OCI-LY3 (cell line): Measurements from ENCODE around the gene RSPH1.

Source experiments
- H2AFZ ChIP-seq: fragments of 200-600, 300-600 bp; shearing (Covaris generic); 2 replicates; pipeline ENCODE4 v1.6.0; 2014; ENCODE audit warnings: antibody characterized with exemption, low read depth, low read length
- H3K27ac ChIP-seq: fragments of 200-600, 300-600 bp; sonication (generic); 2 replicates; pipeline ENCODE4 v1.5.1; 2014; ENCODE audit warnings: mild to moderate bottlenecking, low read length, moderate library complexity, mixed read lengths
- H3K27me3 ChIP-seq: fragments of 200-600, 300-600 bp; sonication (generic); 2 replicates; pipeline ENCODE4 v1.6.1; 2014; ENCODE audit warnings: low read depth, low read length, mixed read lengths
- H3K36me3 ChIP-seq: fragments of 200-600, 300-600 bp; sonication (generic); replicated peaks from 2 replicates; pipeline ENCODE3; 2014; ENCODE audit warnings: low read depth, low read length, mixed read lengths
- H3K4me1 ChIP-seq: fragments of 300-600, 200-600 bp; sonication (generic); 2 replicates; pipeline ENCODE4 v1.6.1; 2014; ENCODE audit warnings: low read length, mixed read lengths
- H3K4me2 ChIP-seq: fragments of 200-600, 300-600 bp; sonication (generic); 2 replicates; pipeline ENCODE4 v1.6.1; 2014; ENCODE audit warnings: low read length, mixed read lengths
- H3K4me3 ChIP-seq: fragments of 300-600, 200-600 bp; sonication (generic); 2 replicates; pipeline ENCODE4 v1.5.1; 2014; ENCODE audit warnings: antibody characterized with exemption, mild to moderate bottlenecking, low read length, moderate library complexity
- H3K79me2 ChIP-seq: fragments of 300-600, 200-600 bp; shearing (Covaris generic); 2 replicates; pipeline ENCODE4 v1.6.1; 2014; ENCODE audit warnings: mild to moderate bottlenecking, low read length, mixed read lengths
- H3K9ac ChIP-seq: fragments of 300-600, 200-600 bp; shearing (Covaris generic); 2 replicates; pipeline ENCODE4 v1.6.0; 2014; ENCODE audit warnings: mild to moderate bottlenecking, low read length, moderate library complexity
- H3K9me3 ChIP-seq: fragments of 200-600, 300-600 bp; shearing (Covaris generic); 2 replicates; pipeline ENCODE4 v1.6.1; 2014; ENCODE audit warnings: low read length, mixed read lengths; ENCODE audit not compliant: insufficient read depth
- H4K20me1 ChIP-seq: fragments of 200-600, 300-600 bp; sonication (generic); 2 replicates; pipeline ENCODE4 v1.6.1; 2016; ENCODE audit warnings: low read length, mixed read lengths; ENCODE audit not compliant: insufficient read depth
- EZH2phosphoT487 ChIP-seq: fragments of 200-600 bp; shearing (Covaris generic); IDR thresholded peaks from 2 replicates; pipeline ENCODE4 v1.6.1; 2018; ENCODE audit warnings: antibody characterized with exemption, mixed run types, low read depth
- TF ChIP-seq, protein P1 (sequence below): fragments of 200-600, 300-600 bp; sonication (generic); IDR thresholded peaks from 2 replicates; pipeline ENCODE4 v1.5.1; 2014; ENCODE audit warnings: antibody characterized with exemption, low read length, low read depth

The RSPH1 gene

DNA sequence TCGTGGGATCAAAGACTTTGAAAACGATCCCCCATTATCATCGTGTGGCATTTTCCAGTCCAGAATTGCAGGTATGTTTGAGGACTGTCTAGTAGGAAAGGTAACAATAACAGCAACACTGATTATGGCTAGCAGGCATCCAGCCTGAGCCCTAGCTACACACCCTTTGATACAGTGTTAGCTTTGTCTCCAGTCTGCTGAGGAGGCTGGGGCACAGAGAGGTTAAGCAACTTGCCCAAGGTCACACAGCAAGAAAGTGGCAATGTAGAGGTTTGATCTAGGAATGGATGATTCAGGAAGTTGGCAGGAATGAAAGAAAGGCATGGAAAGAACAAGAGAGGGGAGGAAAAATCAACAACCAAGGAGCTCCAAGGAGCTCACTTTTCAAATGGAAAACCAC lies 61.1 kb downstream of the RSPH1 start:
- Histone ChIP-seq H3K79me2 (no peaks in the 10 kb centered on the region), H2AFZ (no peak overlapping the region), H3K4me3 (no peak overlapping the region), H3K36me3 (no peaks in the 10 kb centered on the region), H3K9ac (no peak overlapping the region), H3K4me1 (no peaks in the 10 kb centered on the region), H4K20me1 (no peaks in the 10 kb centered on the region), H3K9me3 (no peaks in the 10 kb centered on the region), H3K4me2 (no peak overlapping the region), H3K27me3 (peaks cover 18% of the 10 kb centered on the region), H3K27ac (no peak overlapping the region)
- TF ChIP-seq EZH2phosphoT487, result no peak
- TF ChIP-seq, protein P1, sequence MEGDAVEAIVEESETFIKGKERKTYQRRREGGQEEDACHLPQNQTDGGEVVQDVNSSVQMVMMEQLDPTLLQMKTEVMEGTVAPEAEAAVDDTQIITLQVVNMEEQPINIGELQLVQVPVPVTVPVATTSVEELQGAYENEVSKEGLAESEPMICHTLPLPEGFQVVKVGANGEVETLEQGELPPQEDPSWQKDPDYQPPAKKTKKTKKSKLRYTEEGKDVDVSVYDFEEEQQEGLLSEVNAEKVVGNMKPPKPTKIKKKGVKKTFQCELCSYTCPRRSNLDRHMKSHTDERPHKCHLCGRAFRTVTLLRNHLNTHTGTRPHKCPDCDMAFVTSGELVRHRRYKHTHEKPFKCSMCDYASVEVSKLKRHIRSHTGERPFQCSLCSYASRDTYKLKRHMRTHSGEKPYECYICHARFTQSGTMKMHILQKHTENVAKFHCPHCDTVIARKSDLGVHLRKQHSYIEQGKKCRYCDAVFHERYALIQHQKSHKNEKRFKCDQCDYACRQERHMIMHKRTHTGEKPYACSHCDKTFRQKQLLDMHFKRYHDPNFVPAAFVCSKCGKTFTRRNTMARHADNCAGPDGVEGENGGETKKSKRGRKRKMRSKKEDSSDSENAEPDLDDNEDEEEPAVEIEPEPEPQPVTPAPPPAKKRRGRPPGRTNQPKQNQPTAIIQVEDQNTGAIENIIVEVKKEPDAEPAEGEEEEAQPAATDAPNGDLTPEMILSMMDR, result no peak

DNA sequence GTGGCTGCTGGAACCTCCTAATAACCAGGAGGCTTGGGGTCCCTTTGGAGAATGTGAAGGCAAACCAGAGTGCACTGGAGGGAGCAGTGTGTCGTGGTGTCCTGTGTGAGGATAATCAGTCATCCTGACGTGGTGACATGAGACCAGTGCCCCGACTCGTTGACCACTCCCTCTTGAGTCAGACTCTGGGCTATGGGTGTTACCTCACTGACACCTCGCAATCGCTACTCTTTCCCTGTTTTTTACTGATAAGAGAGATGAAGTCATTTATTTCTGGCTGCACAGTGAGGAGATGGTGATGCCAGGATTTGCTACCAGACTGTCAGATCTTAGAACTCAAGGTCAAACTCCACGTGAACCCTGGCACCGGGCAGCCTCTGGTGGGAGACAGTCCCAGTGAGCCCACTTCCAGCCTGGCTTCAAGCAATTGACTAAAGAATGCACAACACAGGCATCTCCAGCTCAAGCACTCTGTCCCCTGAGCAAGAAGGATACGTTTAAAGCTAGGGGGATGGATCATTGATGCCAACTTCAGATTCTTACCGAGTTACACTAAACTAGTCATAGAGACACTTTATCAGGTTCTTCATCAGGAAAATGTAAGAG lies 62.0 kb downstream of the RSPH1 start:
- Histone ChIP-seq H3K27me3 (peaks cover 18% of the 10 kb centered on the region), H3K79me2 (no peaks in the 10 kb centered on the region), H2AFZ (no peak overlapping the region), H4K20me1 (no peaks in the 10 kb centered on the region), H3K9me3 (no peaks in the 10 kb centered on the region), H3K9ac (no peak overlapping the region), H3K4me3 (no peak overlapping the region), H3K27ac (no peak overlapping the region), H3K4me1 (no peaks in the 10 kb centered on the region), H3K4me2 (no peak overlapping the region), H3K36me3 (no peaks in the 10 kb centered on the region)
- TF ChIP-seq, protein P1, result no peak
- no peak for TF ChIP-seq EZH2phosphoT487

DNA sequence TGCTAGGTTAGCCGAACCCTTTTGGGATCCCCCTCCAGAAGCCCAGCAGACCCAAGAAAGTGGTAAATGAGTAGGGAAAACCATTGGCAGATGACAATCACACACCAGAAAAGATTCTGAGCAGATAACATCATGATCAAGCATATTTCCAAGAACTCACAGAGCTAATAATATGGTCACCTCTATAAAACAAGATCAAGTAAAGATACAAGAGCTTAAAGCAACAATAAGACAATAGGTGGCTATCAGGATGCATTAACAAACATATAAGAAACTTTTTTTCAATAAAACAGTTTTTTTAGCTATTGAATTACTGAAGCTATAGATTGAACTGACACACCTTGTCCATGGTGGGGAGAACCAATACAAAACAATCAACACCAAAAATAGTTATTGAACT lies 63.3 kb downstream of the RSPH1 start:
- Histone ChIP-seq H3K9me3 (no peaks in the 10 kb centered on the region), H3K27me3 (peaks cover 18% of the 10 kb centered on the region), H4K20me1 (no peaks in the 10 kb centered on the region), H3K9ac (no peak overlapping the region), H3K36me3 (no peaks in the 10 kb centered on the region), H2AFZ (no peak overlapping the region), H3K27ac (no peak overlapping the region), H3K4me2 (no peak overlapping the region), H3K4me3 (no peak overlapping the region), H3K79me2 (no peaks in the 10 kb centered on the region), H3K4me1 (no peaks in the 10 kb centered on the region)
- TF ChIP-seq, protein P1, result no peak
- TF ChIP-seq EZH2phosphoT487, result no peak

DNA sequence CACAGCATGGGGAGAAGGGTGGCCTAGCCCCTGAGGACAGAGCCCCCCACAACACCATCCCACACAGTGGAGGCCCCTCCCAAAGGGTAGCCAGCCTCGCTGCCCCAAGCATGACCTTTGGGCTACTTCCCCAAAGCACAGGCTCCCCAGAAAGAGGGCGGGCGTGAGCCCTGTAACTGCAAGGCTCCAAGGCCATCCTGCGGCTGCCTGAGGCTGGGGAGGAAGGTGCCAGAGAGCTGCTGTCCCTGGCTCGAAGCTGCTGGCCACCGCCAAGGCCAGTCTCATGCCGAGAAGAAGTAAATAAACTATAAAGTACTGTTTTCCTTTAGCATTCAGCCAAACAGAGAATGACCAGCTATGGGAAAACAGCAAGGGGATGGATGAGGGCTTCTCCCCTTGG lies 64.8 kb downstream of the RSPH1 start:
- Histone ChIP-seq H3K36me3 (no peaks in the 10 kb centered on the region), H3K79me2 (no peaks in the 10 kb centered on the region), H3K4me3 (no peak overlapping the region), H3K4me1 (no peaks in the 10 kb centered on the region), H4K20me1 (no peaks in the 10 kb centered on the region), H2AFZ (no peak overlapping the region), H3K27me3 (peaks cover 13% of the 10 kb centered on the region), H3K9ac (no peak overlapping the region), H3K27ac (no peak overlapping the region), H3K9me3 (no peaks in the 10 kb centered on the region), H3K4me2 (no peak overlapping the region)
- no peak for TF ChIP-seq EZH2phosphoT487
- TF ChIP-seq, protein P1, result no peak
